Muscle layer of colon (tissue), 2 donors: ENCODE data around the gene ARHGAP18.
A peak's percentile ranks its signal among the peaks of the same experiment; 100 is the strongest.

ENCODE experiments used
- H3K27ac ChIP-seq: one replicate; pipeline ENCODE4 v1.7.0; 2013; ENCODE audit warnings: low read depth, mild to moderate bottlenecking, low read length, moderate library complexity
- H3K27me3 ChIP-seq, 2 donors: one replicate each; pipeline ENCODE4 v1.7.0; 2013; ENCODE audit warnings: low read length in 2 of 2, mild to moderate bottlenecking in 2 of 2; ENCODE audit not compliant: insufficient read depth in 2 of 2, control insufficient read depth in 1 of 2
- H3K36me3 ChIP-seq: one replicate; pipeline ENCODE4 v1.7.0; 2013; ENCODE audit warnings: mild to moderate bottlenecking, low read length; ENCODE audit not compliant: insufficient read depth
- H3K4me1 ChIP-seq: one replicate; pipeline ENCODE4 v1.7.0; 2013; ENCODE audit warnings: mild to moderate bottlenecking, low read length; ENCODE audit not compliant: insufficient read depth
- H3K4me3 ChIP-seq, 2 donors: one replicate each; pipeline ENCODE4 v1.7.0; 2013; ENCODE audit warnings: low read length in 2 of 2, low read depth in 1 of 2, mild to moderate bottlenecking in 1 of 2, moderate library complexity in 1 of 2
- H3K9ac ChIP-seq: one replicate; pipeline ENCODE4 v1.7.0; 2013; ENCODE audit warnings: low read length
- H3K9me3 ChIP-seq: one replicate; pipeline ENCODE4 v1.7.0; 2013; ENCODE audit warnings: mild to moderate bottlenecking, low read length
- donor health status: abdominal sarcoma.
- donor health status: Adenocarcinoma of cecum.

ARHGAP18 gene

DNA sequence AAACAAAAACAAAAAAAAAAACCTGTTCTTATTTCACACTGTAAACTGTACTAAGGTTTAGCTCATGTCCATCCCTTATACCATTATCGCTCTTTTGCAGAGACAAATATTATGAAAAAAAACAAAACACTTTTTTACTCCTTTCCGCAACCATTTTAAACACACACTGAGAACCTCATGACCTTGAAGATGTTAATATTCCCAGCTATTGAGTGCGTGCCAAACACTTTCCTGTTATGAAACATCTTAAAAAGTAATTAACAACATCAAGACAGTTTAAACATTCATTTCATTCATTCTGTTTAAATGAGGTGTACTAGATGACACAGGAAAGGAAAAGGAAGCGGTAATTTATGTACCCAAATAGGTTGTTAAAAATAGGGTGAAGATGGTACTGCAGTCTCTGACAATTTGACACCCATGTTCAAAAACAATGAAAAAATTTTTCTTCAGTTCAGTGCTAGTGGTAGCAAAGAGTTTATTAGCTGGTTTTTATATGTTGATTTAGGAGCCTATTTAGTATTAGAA is 3.9 kb upstream of the ARHGAP18 start:
- Histone ChIP-seq H3K4me1 (no peaks in the 10 kb centered on the region), H3K36me3 (no peaks in the 10 kb centered on the region), H3K27me3 (no peaks in the 10 kb centered on the region), H3K9me3 (no peaks in the 10 kb centered on the region), H3K9ac (no peak overlapping the region), H3K27ac (no peak overlapping the region), H3K4me3 (no peak overlapping the region)

DNA sequence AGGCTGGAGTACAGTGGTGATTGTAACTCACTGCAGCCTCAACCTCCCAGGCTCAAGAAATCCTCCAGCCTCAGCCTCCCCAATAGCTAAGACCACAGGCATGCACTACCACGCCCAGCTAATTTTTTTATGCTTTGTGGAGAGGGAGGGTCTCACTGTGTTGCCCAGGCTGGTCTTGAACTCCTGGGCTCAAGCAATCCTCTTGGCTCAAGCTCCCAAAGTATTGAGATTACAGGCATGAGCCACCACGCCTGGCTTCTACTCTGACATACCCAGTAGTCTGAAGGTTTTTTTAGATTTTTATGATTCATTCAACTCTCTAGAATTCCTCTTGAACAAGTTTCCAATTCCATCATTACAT is 1.3 kb upstream of the ARHGAP18 start:
- Histone ChIP-seq H3K4me1 (no peaks in the 10 kb centered on the region), H3K9me3 (no peaks in the 10 kb centered on the region), H3K27ac (no peak overlapping the region), H3K27me3 (no peaks in the 10 kb centered on the region), H3K36me3 (no peaks in the 10 kb centered on the region), H3K9ac (no peak overlapping the region), H3K4me3 (no peak overlapping the region)

DNA sequence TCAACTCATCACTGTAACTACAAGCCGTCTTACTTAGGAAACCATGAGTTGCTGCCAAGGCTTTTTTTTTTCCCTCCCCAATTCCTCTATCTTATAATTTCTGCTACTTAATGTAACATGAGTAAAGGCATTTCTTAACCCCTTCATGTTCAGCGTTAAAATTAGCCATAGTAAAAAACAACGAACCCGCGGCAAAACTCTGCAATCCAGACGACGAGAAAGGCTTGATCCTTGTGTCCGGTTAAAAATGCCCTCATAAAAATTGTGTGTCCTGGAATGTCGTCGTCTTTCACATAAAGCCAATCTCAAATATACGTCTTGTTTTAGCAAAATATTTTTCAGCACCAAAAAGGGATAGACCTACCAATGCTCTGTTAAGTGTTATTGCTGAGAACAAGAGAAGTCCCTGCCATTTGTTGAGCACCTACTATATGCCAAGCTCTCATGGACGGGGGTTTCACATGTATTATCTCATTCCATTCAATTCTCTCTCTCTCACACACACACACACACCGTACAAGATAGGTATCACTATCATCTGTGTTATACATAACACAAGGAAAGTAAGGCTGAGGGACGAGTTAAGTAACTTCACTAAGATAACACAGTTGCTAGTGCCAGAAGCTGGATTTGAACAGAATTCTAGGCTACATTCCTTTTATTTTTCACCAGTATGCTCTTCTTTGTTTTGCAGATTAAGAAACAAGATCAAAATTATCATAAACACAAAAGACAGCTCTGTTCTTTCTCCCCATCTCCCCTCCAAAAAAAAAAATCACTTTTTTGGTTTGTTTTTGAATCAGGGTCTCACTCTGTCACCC is 683 bp upstream of the ARHGAP18 start:
- Histone ChIP-seq H3K4me3 (peak overlapping the region; percentile 35 to 79), H3K27ac (no peak overlapping the region), H3K9ac (no peak overlapping the region), H3K9me3 (no peaks in the 10 kb centered on the region), H3K4me1 (no peaks in the 10 kb centered on the region), H3K36me3 (no peaks in the 10 kb centered on the region), H3K27me3 (no peaks in the 10 kb centered on the region)

DNA sequence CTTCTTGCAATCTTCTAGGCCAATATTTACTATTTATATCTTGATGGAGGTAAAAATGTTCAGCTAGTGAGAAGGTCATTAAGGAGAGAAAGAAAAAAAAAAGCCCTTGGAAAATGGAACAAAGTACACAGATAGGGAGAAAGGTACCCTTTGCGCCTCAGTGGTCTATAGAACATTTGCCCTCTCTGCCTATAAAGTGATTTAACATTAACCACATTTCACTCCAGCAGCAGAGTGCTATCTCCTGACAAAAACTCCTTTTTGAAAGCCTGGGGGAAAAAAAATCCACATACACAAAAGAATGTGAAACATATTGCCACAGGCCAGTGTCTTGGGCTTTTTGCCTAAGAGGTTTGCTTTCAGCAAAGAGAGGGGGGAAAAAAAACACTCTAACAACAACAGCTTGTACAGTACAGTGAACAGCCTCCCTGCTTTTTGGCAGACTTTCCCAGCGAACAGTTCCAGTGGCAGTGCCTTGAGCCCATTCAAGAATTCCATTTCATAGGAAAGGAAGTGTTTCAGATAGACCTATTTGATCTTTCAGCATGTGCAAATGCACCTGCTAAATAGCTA is 695 bp downstream of the ARHGAP18 start:
- Histone ChIP-seq H3K4me1 (no peaks in the 10 kb centered on the region), H3K9ac (no peak overlapping the region), H3K27me3 (no peaks in the 10 kb centered on the region), H3K4me3 (peak overlapping the region in 1 of 2 donors; percentile 79), H3K27ac (peak overlapping the region; percentile 36), H3K9me3 (no peaks in the 10 kb centered on the region), H3K36me3 (no peaks in the 10 kb centered on the region)

DNA sequence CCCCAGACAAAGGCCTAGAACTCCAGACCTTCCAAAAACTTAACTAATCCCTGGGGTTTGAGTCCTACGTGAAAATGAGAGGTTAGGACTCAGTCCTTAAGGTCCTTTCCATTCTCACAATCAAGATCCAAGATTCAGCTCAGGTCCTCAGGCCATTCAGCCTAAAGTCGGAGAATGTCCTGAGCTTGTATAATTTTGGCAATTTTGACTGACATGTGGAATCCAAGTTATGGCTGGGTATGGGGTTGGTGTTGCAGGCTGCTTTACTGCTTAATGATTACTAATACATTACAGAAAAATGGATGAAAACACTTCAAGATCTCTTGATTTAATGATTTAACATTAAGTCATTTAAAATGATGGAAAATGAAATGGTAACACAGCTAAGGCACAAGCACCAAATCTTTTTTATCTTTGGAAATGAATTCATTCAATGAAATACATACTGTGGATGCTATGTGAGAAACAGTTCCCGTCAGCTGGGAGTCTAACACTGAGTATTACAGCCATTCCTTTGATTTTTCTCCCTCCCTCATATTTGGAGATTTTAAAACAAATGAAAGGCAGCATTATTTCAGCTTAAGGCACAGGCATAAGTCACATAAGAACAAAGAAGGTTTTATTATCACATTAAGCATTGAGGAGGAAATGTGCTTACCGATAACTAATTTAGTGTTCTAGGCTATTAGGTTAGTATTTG is 1.3 kb downstream of the ARHGAP18 start:
- H3K36me3 ChIP-seq: no peaks in the 10 kb centered on the region
- peak overlapping the region; percentile 36 for H3K27ac ChIP-seq
- H3K9ac ChIP-seq: no peak overlapping the region
- H3K9me3 ChIP-seq: no peaks in the 10 kb centered on the region
- no peaks in the 10 kb centered on the region for H3K27me3 ChIP-seq
- no peaks in the 10 kb centered on the region for H3K4me1 ChIP-seq
- peak overlapping the region in 1 of 2 donors; percentile 79 for H3K4me3 ChIP-seq

GRCh38 chr6:129707882-129708495 is 2.0 kb downstream of the ARHGAP18 start:
- H3K4me3 ChIP-seq: peak overlapping the region in 1 of 2 donors; percentile 22

DNA sequence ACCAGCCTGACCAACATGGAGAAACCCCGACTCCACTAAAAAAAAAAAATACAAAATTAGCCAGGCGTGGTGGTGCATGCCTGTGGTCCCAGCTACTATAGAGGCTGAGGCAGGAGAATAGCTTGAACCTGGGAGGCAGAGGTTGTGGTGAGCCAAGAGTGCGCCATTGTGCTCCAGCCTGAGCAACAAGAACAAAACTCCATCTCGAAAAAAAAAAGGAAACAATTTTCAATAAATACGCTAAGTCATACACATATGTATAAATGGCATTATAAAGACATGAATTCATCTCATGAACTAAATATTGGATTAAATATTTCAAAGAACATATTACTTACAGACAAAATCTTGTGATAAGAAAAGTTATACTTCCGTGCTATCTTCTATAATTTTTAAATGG is 2.9 kb downstream of the ARHGAP18 start:
- Histone ChIP-seq H3K27ac (no peak overlapping the region), H3K36me3 (no peaks in the 10 kb centered on the region), H3K27me3 (no peaks in the 10 kb centered on the region), H3K9me3 (no peaks in the 10 kb centered on the region), H3K4me3 (no peak overlapping the region), H3K9ac (no peak overlapping the region), H3K4me1 (no peaks in the 10 kb centered on the region)

More at GRCh38 chr6:129707882-129708495, 2.0 kb downstream of the ARHGAP18 start:
- Histone ChIP-seq H3K27me3 (no peaks in the 10 kb centered on the region), H3K4me1 (no peaks in the 10 kb centered on the region), H3K9ac (no peak overlapping the region), H3K9me3 (no peaks in the 10 kb centered on the region), H3K27ac (no peak overlapping the region), H3K36me3 (no peaks in the 10 kb centered on the region)

GRCh38 chr6:129705212-129705611 is 4.8 kb downstream of the ARHGAP18 start:
- Histone ChIP-seq H3K9ac (no peak overlapping the region), H3K4me1 (no peaks in the 10 kb centered on the region), H3K9me3 (no peaks in the 10 kb centered on the region), H3K27me3 (no peaks in the 10 kb centered on the region), H3K27ac (no peak overlapping the region), H3K4me3 (no peak overlapping the region), H3K36me3 (no peaks in the 10 kb centered on the region)

- Histone ChIP-seq H3K4me3 (no peak overlapping the region), H3K9ac (no peak overlapping the region), H3K4me1 (no peaks in the 10 kb centered on the region), H3K36me3 (no peaks in the 10 kb centered on the region), H3K27me3 (no peaks in the 10 kb centered on the region), H3K9me3 (no peaks in the 10 kb centered on the region), H3K27ac (no peak overlapping the region)
Observed at GRCh38 chr6:129704708-129705107, 5.3 kb downstream of the ARHGAP18 start.

DNA sequence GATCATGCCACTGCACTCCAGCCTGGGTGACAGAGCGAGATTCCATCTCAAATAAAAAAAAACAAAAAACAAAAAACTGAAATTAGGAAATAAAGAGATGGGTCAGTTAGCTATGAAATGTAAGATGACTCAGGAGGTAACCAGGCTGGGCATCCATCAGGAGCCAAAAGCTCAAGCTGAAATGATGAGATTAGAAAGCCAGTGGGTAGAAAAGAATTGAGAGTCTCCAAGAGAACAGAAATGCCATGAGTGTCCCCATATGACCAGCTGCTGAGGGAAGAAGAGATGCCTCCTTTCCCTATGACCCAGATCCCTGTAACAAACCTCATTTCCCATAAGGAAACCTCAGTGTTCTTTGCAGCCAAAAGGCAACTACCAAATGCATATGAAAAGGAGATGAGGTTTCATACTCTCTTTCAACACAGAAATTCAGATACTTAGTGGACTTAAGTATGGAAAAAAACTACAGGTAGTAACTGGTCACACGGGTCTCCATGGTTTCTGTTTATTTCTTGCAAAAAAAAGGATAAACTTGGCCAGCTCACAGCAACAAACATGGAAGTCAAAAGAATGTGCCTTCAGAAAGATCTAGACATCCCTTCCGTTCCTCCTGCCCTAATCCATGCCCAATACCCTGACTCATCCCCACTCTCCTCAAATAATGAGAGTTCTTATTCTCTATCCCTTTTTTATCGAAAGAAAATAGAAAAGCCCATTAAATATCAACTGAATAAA is 8.1 kb downstream of the ARHGAP18 start:
- H3K9me3 ChIP-seq: no peaks in the 10 kb centered on the region
- H3K27ac ChIP-seq: no peak overlapping the region
- no peaks in the 10 kb centered on the region for H3K4me1 ChIP-seq
- H3K36me3 ChIP-seq: no peaks in the 10 kb centered on the region
- no peaks in the 10 kb centered on the region for H3K27me3 ChIP-seq
- no peak overlapping the region for H3K4me3 ChIP-seq
- H3K9ac ChIP-seq: no peak overlapping the region

- Histone ChIP-seq H3K27ac (no peak overlapping the region), H3K36me3 (no peaks in the 10 kb centered on the region), H3K27me3 (no peaks in the 10 kb centered on the region), H3K4me1 (no peaks in the 10 kb centered on the region), H3K4me3 (no peak overlapping the region), H3K9me3 (no peaks in the 10 kb centered on the region), H3K9ac (no peak overlapping the region)
Observed at GRCh38 chr6:129700666-129701065, 9.3 kb downstream of the ARHGAP18 start.
